HG03064 (cell line): Measurements from ENCODE around the gene SLC6A12.

Experiments
- ATAC-seq: cut with Tn5 transposase; IDR thresholded peaks from one replicate; pipeline ENCODE4 v1.9.1; 2021; ENCODE audit warnings: low read depth; ENCODE audit not compliant: unreplicated experiment

Gene SLC6A12

DNA sequence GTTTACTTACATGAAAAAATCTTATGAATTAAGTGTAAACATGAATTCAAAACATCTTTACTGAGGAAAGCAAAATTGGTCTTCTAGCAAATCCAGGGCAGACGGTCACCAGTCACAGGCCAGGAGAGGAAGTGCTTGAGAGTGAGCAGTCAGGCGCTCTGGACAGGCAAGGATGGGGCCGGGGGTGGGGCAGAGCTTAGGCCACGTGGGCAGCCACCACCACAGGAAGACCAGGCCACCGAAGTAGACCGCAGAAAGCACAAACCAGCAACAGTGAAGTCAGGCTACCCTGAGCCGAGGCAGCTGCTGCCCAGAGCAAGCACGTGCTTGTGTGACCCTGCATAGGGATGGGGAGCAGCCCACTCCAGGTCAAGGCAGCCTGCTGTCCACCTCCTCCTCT, 33.5 kb downstream of the SLC6A12 start:
- no peak for ATAC-seq

DNA sequence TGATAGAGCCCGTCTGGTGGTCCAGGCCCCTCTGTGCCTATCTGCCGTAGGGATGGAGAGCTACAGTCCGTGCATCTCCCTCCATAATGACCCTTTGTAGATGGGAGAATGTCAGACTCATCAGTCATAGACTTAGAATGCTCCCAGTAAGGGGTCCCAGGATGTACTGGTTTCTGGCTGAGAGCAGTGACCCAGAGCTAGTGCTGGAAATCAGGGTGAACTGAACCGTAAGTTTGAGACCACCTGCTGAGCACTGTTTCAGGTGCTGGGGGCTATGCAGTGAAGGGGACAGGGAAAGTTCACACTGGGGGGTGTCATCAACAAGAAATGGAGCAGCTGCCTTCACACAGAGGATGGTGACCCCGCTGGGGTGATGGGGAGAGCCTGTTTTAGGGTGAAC, 34.1 kb downstream of the SLC6A12 start:
- ATAC-seq: no peak

GRCh38 chr12:179131-179884, 34.6 kb downstream of the SLC6A12 start:
- ATAC-seq: no peak

DNA sequence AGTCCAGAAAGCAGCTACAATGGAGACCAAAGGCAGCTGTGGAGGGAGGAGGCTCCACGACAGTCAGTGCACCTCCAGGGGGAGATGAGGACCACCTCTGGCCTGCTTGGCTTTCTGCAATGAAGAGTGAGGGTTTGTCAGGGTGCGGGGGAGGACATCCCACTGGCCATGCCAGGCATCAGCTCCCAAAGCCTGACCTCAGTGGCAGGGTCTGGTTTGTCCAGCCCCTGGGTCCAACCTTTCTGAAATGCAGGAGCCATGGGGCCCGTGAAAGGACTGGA, 35.2 kb downstream of the SLC6A12 start:
- ATAC-seq: no peak

DNA sequence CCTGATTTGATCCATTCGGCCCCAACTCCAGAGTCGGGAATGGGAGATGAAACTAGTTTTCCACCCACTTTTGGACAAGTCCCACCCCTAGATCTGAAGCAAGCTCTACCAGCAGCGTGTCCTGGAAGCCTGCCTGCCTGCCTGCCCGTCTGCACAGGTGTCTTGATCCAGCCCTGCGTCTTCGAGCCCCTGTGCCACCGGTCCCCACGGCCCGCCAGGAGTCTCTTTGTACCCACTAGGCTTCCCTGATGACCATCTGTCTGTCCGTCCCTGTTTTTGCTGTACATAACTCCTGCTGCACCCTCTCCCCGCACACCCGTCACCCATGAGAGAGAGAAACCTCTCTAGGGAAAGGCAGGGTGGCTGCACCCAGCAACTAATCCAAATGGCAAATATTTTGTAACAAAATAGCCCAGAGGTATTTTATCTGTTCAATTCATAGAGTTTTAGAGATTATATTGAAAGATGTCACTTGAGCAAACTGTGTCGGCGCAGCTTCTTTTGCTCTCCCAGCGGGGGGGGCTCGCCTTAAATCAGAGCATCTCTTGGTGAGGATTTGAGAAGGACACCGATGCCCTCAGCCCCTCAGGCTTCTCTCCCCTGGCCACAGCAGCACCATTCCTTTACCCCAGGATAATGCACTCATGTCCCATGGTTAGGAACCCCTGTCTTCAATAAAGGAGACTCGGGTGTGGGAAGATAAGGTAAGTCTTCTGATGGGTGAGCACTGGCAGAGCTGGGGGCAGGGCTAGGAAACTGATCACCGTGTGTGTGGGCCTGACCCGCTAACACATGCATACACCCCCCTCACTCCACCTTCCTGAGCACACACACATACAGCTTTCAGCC, 35.8 kb downstream of the SLC6A12 start:
- ATAC-seq: no peak

DNA sequence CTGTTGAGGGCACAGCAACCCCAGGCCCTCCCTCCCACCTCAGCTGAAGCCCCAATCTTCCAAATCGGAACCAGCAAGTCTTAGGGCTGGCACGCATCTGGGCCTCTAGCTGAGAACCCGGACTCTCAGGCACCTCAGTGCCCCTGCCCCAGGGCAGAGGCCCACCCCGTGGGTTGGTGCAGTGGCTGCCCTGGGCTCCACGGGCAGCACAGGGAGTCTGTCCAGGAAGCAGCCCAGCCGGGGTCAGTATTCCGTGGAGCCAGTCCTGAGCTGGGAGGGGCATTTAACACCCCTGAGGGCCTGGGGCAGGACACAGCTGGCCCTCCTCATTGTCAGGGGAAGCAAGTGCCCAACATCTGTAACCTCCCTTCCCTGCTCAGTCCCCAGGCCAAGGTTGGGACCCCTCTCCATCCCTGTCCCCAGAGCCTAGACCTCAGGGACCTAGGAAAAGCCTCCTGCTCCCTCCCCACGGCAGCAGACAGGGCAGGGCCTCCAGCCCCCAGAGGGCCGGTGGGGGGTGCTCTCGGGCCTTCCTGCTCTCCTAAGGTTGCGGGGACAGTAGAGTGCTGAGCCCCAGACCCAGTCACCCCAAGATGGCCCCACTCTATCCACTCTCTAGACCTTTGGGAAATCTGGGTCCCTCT, 36.5 kb downstream of the SLC6A12 start:
- no peak for ATAC-seq

- ATAC-seq: no peak
These were observed 37.4 kb downstream of the SLC6A12 start for GRCh38 chr12:176321-177181.

GRCh38 chr12:175759-176158, 38.2 kb downstream of the SLC6A12 start:
- no peak for ATAC-seq

DNA sequence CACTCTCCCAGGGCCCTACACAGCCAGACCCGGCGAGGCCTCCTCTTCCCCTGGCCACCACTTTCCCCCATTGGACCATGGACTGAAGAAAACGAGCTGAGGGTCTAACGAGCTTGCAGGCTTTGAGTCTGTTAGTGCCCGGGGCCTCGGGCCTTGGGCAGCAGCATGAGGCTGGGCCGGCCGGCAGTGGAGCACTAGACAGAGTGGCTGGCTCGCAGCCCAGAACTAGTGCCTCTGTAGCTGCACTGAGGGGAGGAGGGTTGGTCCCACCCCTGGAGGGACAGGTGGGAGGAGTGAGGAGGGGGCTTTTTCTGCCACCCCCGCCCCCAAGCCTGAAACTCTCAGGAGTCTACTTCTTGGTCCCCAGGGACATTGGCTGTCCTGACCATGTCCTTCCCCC, 38.7 kb downstream of the SLC6A12 start:
- no peak for ATAC-seq

GRCh38 chr12:174596-174995, 39.4 kb downstream of the SLC6A12 start:
- no peak for ATAC-seq

DNA sequence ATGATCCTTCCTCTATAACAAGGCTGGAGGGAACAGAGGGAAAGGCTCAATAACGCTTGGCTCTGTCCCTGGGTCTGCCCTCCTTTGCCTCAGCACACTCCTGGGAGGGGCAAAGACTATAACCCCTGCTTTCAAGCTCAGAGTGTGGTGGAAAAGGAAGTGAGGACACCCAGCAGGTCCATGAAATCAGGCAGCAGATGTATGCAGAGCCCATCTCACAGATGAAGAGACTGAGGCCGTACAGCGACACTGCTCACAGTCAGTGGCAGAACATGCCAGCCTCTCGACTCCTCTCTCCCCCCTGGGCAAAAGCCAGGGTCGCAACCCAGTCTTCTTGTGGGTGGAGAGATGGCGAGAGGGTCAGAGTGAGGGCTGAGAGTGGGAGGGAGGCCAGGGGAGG, 39.8 kb downstream of the SLC6A12 start:
- no peak for ATAC-seq

DNA sequence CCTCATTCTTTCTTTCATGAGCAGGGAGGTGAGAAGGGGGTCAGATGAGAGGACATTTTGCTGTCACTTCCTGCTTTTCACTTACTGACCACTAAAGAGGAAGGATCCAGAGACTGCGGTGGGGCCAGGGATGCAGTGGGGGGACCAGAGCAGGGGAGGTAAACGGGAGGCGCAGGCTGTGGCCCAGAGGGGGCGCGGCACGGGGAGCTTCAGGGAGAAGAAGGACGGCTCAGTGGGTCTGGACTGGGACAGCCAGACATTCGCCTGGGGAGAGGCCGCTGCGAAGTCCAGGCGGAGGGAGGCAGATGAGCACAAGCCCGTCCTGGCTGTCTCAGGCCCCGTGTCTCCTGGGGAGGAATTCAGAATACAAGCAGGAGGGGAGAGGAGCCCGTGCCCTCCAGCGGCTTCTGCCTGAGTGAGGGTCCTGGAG, 41.2 kb downstream of the SLC6A12 start:
- no peak for ATAC-seq

GRCh38 chr12:171743-172676, 41.9 kb downstream of the SLC6A12 start:
- ATAC-seq: no peak

DNA sequence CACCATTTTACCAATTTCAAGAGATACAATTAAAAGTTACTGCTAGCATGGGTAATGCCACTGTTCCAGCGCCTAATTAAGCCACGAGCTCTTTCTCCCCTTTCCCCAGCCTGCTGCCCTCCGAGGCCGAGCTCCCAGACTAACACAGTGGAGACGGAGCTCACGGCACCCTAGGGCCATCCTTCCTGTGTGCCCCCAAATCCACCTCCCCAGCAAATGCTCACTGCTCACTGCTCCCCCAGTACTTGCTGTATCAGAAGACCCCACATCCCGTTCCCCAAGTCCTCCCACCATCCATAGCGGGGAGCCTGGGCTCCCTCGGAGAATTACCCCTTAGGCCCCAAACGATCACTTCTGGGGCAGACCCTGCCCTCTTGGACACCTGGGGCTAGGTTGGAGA, 42.7 kb downstream of the SLC6A12 start:
- ATAC-seq: no peak

- ATAC-seq: no peak
These were observed 43.4 kb downstream of the SLC6A12 start for GRCh38 chr12:170371-171225.

DNA sequence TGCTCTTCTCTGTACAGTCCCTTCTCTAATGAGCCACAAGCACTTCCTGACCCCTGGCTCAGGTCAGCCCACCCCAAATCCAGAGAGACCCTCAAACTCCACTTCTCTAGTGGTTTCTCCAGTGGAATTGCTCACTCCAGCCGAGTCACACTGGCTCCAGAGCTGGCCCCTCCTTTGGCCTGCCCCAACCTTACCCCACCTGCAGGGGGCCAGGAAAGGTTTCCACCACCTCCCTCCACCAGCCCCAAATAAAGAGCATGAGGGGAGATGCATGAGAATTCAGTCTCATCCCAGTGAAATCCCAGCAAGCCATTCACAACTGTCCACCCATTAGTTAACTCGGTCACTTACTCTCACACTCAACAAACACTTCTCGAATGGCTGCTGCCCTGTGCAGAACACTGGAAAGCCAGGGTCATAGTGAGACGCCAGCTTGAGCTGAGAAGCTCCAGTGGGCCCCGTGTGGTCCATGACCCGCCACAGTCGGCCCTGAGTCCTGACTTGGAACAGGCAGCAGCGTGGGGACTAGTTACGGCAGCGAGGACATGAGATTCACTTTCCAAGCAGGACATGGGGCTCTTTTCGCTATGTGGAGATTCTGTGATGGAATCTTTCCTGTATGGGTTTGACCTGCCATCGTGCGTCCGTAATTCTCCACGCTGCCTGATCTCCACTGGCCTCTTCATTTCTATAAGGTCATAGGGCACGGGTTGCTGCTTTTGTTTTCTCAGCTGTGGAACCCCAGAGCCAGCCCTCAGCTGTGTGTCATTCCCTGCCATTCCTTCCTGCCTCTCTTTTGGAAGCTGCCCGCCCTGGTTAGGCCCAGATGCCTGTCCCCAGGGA, 44.2 kb downstream of the SLC6A12 start:
- ATAC-seq: no peak

- no peak for ATAC-seq
These were observed 45.0 kb downstream of the SLC6A12 start for GRCh38 chr12:168763-169525.
